ENCODE results near the gene CCDC116.
"Not testable (repeated sequence)": the region's sequence is repeated elsewhere in the genome, so short reads cannot be mapped to it uniquely, and the experiment has no call there.

Gene CCDC116

DNA sequence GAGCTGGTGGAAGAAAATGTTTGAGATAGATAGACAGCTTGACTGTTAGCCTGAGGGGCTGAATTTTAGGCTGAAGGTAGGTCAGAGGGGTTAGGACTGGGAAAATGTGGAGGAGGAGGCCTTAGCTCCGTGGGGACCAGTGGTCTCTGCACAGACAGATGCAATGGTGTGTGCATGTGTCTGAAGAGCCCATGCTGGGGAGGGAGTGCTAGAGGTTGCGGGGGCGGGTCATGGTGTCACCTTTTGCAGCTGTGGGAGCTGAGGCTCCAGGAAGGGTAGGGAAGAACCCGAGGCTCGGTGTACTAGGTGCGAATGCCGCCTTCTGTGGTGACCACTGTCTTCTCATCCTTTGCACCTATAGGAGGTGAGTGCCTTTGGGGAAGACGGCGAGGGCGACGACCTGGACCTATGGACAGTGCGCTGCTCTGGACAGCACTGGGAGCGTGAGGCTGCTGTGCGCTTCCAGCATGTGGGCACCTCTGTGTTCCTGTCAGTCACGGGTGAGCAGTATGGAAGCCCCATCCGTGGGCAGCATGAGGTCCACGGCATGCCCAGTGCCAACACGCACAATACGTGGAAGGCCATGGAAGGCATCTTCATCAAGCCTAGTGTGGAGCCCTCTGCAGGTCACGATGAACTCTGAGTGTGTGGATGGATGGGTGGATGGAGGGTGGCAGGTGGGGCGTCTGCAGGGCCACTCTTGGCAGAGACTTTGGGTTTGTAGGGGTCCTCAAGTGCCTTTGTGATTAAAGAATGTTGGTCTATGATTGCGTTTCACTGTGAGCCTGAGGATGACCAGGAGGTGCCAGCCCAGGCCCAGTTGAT, 11.2 kb downstream of the CCDC116 start:
- ChIA-PET CTCF (interaction anchor here (0.6 to 9.3 kb wide), 16 partner anchors 9 to 542 kb away, joined by 3 to 274 read pairs (median 4); partner anchors contain the start of genes CCDC116, PPM1F, UBE2L3 and YDJC), POLR2A (no interaction called here)
- no peak for DNase-seq (ENCODE audit: extremely low spot score)
- TF ChIP-seq, protein P1, sequence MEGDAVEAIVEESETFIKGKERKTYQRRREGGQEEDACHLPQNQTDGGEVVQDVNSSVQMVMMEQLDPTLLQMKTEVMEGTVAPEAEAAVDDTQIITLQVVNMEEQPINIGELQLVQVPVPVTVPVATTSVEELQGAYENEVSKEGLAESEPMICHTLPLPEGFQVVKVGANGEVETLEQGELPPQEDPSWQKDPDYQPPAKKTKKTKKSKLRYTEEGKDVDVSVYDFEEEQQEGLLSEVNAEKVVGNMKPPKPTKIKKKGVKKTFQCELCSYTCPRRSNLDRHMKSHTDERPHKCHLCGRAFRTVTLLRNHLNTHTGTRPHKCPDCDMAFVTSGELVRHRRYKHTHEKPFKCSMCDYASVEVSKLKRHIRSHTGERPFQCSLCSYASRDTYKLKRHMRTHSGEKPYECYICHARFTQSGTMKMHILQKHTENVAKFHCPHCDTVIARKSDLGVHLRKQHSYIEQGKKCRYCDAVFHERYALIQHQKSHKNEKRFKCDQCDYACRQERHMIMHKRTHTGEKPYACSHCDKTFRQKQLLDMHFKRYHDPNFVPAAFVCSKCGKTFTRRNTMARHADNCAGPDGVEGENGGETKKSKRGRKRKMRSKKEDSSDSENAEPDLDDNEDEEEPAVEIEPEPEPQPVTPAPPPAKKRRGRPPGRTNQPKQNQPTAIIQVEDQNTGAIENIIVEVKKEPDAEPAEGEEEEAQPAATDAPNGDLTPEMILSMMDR (IDR thresholded peaks at IDR 0.05; ENCODE audit: control extremely low read depth, extremely low read depth, low read depth, missing control alignments): peak; percentile 39

DNA sequence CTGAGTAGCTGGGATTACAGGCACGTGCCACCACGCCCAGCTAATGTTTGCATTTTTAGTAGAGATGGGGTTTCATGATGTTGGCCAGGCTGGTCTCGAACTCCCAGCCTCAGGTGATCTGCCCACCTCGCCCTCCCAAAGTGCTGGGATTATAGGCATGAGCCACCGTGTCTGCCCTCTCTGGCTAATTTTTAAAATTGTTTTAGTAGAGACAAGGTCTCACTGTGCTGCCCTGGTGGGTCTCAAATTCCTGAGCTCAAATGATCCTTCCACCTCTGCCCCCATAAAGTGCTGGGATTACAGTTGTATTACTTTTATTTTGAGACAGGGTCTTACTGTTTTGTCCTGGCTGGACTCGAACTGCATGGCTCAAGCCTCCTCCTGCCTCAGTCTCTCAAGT, 13.0 kb downstream of the CCDC116 start:
- DNase-seq (ENCODE audit: extremely low spot score): not testable (repeated sequence)
- CTCF ChIA-PET: interaction anchor here (0.8 to 9.3 kb wide), 7 partner anchors 11 to 90 kb away, joined by 3 to 274 read pairs (median 6); partner anchors contain the start of genes CCDC116 and YDJC
- POLR2A ChIA-PET: interaction anchor here (0.9 to 1.7 kb wide), 2 partner anchors 16 to 67 kb away, joined by 3 to 4 read pairs; no protein-coding TSS in a partner anchor

DNA sequence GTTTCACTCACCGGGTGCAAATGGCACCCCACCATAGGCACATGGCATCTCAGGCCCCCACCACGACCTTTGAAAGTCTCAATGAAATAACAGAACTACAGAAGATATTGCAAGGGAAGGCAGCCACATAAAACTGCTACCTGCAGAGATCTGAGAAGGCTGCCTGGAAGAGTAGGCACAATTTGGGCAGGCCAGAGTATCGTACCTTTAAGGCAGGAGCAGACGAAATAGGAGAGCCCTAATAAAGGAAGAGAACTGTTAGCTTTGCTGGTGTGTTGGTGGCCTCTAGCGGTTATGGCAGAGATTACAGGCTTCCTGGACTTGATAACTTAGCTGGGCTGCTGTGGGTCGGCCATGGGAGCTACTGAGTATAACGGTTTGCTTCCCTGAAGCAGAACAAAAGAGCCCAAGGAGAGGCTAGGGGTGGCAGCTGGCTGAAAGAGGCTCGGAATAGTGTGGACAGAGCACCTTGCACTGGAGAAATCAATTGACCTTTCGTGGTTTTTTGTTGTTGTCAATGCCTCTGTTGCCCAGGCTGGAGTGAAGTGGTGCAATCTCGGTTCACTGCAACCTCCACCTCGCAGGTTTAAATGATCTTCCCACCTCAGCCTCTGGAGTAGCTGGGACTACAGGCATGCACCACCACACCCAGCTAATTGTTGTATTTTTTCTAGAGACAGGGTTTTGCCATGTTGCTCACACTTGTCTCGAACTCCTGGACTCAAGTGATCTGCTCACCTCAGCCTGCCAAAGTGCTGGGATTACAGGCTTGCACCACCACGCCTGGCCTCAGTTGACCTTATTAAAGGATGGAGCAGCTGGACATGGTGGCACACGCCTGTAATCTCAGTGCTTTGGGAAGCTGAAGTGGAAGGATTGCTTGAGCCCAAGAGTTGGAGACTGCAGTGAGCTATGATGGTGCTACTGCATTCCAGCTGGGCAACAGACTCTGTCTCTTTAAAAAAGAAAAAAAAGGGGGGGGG, 14.3 kb downstream of the CCDC116 start:
- DNase-seq (ENCODE audit: extremely low spot score): peak; percentile 76
- ChIA-PET POLR2A (interaction anchor here (1.7 kb wide), 1 partner anchor 18 kb away, joined by 4 read pairs; no protein-coding TSS in a partner anchor), CTCF (interaction anchor here (0.7 to 9.3 kb wide), 31 partner anchors 9 to 851 kb away, joined by 3 to 274 read pairs (median 4); partner anchors contain the start of genes CCDC116, PPIL2, PPM1F and YDJC)
- TF ChIP-seq, protein P1 (IDR thresholded peaks at IDR 0.05; ENCODE audit: control extremely low read depth, extremely low read depth, low read depth, missing control alignments): peak; percentile 80

DNA sequence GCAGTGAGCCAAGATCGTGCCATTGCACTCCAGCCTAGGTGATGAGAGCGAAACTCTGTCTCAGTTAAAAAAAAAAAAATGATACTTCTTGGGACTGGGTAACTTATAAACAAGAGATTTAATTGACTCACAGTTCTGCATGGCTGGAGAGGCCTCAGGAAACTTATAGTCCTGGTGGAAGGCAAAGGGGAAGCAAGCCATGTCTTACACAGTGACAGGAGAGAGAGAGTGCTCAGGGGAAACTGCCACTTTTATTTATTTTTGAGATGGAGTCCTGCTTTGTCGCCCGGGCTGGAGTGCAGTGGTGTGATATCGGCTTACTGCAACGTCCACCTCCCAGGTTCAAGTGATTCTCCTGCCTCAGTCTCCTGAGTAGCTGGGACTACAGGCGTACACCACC, 17.7 kb downstream of the CCDC116 start:
- CTCF ChIA-PET: interaction anchor here (4.9 kb wide), 1 partner anchor 8 kb away, joined by 53 read pairs; the partner anchor contains the start of gene SDF2L1
- POLR2A ChIA-PET: no interaction called here
- DNase-seq (ENCODE audit: extremely low spot score): no peak
- TF ChIP-seq, protein P1 (IDR thresholded peaks at IDR 0.05; ENCODE audit: control extremely low read depth, extremely low read depth, low read depth, missing control alignments): no peak

DNA sequence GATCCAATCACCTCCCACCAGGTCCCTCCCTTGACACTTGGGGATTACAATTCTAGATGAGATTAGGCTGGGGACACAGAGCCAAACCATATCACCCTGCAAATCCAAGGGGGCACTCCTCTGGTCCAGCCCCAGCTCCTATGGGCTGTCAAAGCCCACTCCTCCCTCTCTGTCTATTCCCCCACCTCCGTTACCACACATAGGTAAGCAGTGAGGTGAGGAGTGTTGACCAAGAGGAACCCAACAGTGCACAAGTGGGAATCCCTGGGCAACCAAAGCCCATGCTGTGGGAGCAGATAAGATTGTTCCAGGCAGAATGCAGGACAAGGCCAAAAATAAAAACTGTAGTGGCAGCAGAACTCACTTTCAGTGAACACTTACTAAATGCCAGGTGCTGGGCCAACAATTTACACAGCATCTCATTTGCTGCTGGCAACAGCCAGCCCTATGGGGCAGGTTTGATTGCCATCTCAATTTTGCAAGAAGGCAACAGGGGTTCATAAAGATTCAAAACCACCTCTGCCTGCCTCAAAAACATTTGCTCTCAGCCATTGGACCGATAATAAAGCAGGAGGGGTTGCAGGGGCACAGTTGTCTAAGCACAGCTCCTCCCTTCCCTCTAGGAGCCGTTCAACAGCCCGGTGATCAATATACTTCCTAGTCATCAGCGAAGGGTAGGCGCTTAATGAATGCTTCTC, 18.4 kb downstream of the CCDC116 start:
- DNase-seq (ENCODE audit: extremely low spot score): no peak
- ChIA-PET CTCF (interaction anchor here (1.1 to 4.9 kb wide), 2 partner anchors 8 to 22 kb away, joined by 4 to 53 read pairs; partner anchors contain the start of genes SDF2L1 and YDJC), POLR2A (no interaction called here)
- TF ChIP-seq, protein P1 (IDR thresholded peaks at IDR 0.05; ENCODE audit: control extremely low read depth, extremely low read depth, low read depth, missing control alignments): no peak

DNA sequence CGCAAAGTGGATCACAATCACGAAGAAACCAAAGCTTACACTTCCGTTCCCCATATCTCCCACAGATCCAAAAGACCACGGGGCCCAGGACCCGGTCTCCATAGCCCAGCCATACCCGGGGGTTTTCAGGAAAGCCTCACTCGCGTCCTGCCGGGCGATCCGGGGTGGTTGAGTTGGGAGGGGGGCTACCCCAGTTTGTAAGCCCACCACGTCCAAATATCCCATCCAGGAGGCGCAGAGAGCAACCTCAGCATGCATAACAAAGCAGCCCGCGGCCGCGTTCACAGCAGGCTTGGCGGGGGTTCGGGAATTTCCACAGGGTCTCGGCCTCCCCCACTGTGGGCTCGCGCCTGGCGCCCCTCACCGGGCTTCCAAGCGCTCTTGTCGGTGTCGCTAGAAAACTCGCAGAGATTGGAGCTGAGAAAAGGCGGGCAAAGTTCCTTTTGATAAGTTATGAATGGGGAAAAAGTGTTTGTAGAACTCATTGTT, 19.0 kb downstream of the CCDC116 start:
- ChIA-PET POLR2A (no interaction called here), CTCF (interaction anchor here (1.1 to 4.9 kb wide), 2 partner anchors 9 to 22 kb away, joined by 4 to 53 read pairs; partner anchors contain the start of genes SDF2L1 and YDJC)
- TF ChIP-seq, protein P1 (IDR thresholded peaks at IDR 0.05; ENCODE audit: control extremely low read depth, extremely low read depth, low read depth, missing control alignments): no peak
- no peak for DNase-seq (ENCODE audit: extremely low spot score)
